BE2C (cell line): ENCODE measurements around the gene NR2F6.
"Not testable (repeated sequence)": the region's sequence is repeated elsewhere in the genome, so short reads cannot be mapped to it uniquely, and the experiment has no call there.

Experiments
- DNase-seq: peaks from one replicate; pipeline ENCODE4 v3.0.0-alpha.2; 2020
- H3K27me3 ChIP-seq: fragments of 250-450 bp; sonication (Bioruptor Pico); 2 replicates; pipeline ENCODE4 v1.5.1; 2020; ENCODE audit warnings: mild to moderate bottlenecking
- H3K36me3 ChIP-seq: fragments of 250-450 bp; sonication (Bioruptor Pico); 2 replicates; pipeline ENCODE4 v1.5.1; 2020; ENCODE audit warnings: mild to moderate bottlenecking
- H3K4me1 ChIP-seq: fragments of 250-450 bp; sonication (Bioruptor Pico); 2 replicates; pipeline ENCODE4 v1.5.1; 2020
- H3K4me3 ChIP-seq: 2 replicates; pipeline ENCODE4 v1.5.1; 2011; ENCODE audit warnings: low read depth, low read length
- H3K9me3 ChIP-seq: fragments of 250-450 bp; sonication (Bioruptor Pico); 2 replicates; pipeline ENCODE4 v1.5.1; 2020
- CTCF ChIP-seq: IDR thresholded peaks from 2 replicates; pipeline ENCODE4 v1.5.1; 2012; ENCODE audit warnings: mild to moderate bottlenecking, low read depth, low read length

NR2F6 gene

GRCh38 chr19:17281391-17282304 is 35.9 kb upstream of the NR2F6 start, which contains the start of gene ANKLE1:
TSS of gene ANKLE1 (plus strand) at chr19:17281901. CDS start at chr19:17281921, 20 bp downstream.
- Histone ChIP-seq H3K4me1 (no peaks in the 10 kb centered on the region), H3K4me3 (peak within 1 kb of the TSS; percentile 33), H3K27me3 (peaks cover 5% of the 10 kb centered on the region; the same call in 1 of the 2 replicates), H3K9me3 (no peaks in the 10 kb centered on the region), H3K36me3 (peaks cover 2% of the 10 kb centered on the region; the same call in 1 of the 2 replicates)
- TF ChIP-seq CTCF = no peak
- DNase-seq = no peak

- DNase-seq = no peak
- peaks cover 5% of the 10 kb centered on the region; the same call in 1 of the 2 replicates for H3K27me3 ChIP-seq
- no peak for TF ChIP-seq CTCF
- no peaks in the 10 kb centered on the region for H3K9me3 ChIP-seq
- H3K4me1 ChIP-seq = no peaks in the 10 kb centered on the region
- H3K4me3 ChIP-seq = no peak overlapping the region
- H3K36me3 ChIP-seq = peaks cover 6% of the 10 kb centered on the region
Measured at GRCh38 chr19:17279436-17279835, 33.7 kb upstream of the NR2F6 start.

GRCh38 chr19:17275441-17276175 is 29.9 kb upstream of the NR2F6 start:
- no peak for TF ChIP-seq CTCF
- no peaks in the 10 kb centered on the region for H3K4me1 ChIP-seq
- H3K27me3 ChIP-seq = no peaks in the 10 kb centered on the region
- H3K9me3 ChIP-seq = no peaks in the 10 kb centered on the region
- DNase-seq = no peak
- no peak overlapping the region for H3K4me3 ChIP-seq
- H3K36me3 ChIP-seq = peaks cover 18% of the 10 kb centered on the region

GRCh38 chr19:17274892-17275291 is 29.2 kb upstream of the NR2F6 start:
- DNase-seq, H3K9me3 ChIP-seq, H3K4me1 ChIP-seq, H3K27me3 ChIP-seq, H3K4me3 ChIP-seq: not testable (repeated sequence)
- H3K36me3 ChIP-seq = peaks cover 21% of the 10 kb centered on the region

- Histone ChIP-seq H3K36me3 (peaks cover 13% of the 10 kb centered on the region), H3K4me3 (no peak overlapping the region), H3K9me3 (no peaks in the 10 kb centered on the region), H3K27me3 (no peaks in the 10 kb centered on the region), H3K4me1 (no peaks in the 10 kb centered on the region)
- no peak for TF ChIP-seq CTCF
- DNase-seq = no peak
Measured at GRCh38 chr19:17268754-17269153, 23.0 kb upstream of the NR2F6 start.

GRCh38 chr19:17266975-17267788 is 21.5 kb upstream of the NR2F6 start, which contains the start of gene BABAM1:
TSS of gene BABAM1 (plus strand) at chr19:17267443. CDS start at chr19:17268807, 1,364 bp downstream.
- H3K4me3 ChIP-seq = peak within 1 kb of the TSS; percentile 99
- no peaks in the 10 kb centered on the region for H3K4me1 ChIP-seq
- peak; percentile 98 for DNase-seq
- no peaks in the 10 kb centered on the region for H3K9me3 ChIP-seq
- H3K27me3 ChIP-seq = no peaks in the 10 kb centered on the region
- H3K36me3 ChIP-seq = peaks cover 13% of the 10 kb centered on the region
- no peak for TF ChIP-seq CTCF
